Naive thymus-derived CD8-positive, alpha-beta T cell (primary cell): ENCODE data around the gene ADAM19. TPM values are rescaled to one million over a fixed set of nuclear protein-coding genes. Genes with fewer than 3 reads are reported as not detected.
"Not testable (repeated sequence)": the region's sequence is repeated elsewhere in the genome, so short reads cannot be mapped to it uniquely, and the experiment has no call there.

Experiments used
- ATAC-seq, 2 donors: fragments of 150-1000 bp; cut with Tn5 transposase in 1 of 2; sonication (Bioruptor Pico), chemical (Tn5 transposase) in 1 of 2; 1 replicate in 1 of 2; 2 replicates in 1 of 2; pipeline ENCODE4 v1.10.0; 2021; ENCODE audit warnings: mild to moderate bottlenecking in 2 of 2, moderate library complexity in 2 of 2
- POLR2A ChIA-PET: fragments of 350-600 bp; sonication (Branson Sonifier 250); formaldehyde crosslinking; loops from one replicate; lab custom pipeline; 2021; ENCODE audit warnings: antibody characterized with exemption; lab: Charles Lee
- DNase-seq, 10 donors: peaks; one replicate each; pipeline versions ENCODE4 v3.0.0 to v3.0.0-alpha.2; 2020 to 2022
- H3K27ac Mint-ChIP-seq, 10 donors: one replicate each; pipeline ENCODE4 v1.8.0; 2020 to 2022; ENCODE audit warnings: mild to moderate bottlenecking in 10 of 10, mixed read lengths in 10 of 10, moderate library complexity in 4 of 10, inconsistent platforms in 1 of 10
- H3K27me3 Mint-ChIP-seq, 5 donors: one replicate each; pipeline ENCODE4 v1.8.0; 2021 to 2022; ENCODE audit warnings: mixed read lengths in 5 of 5
- H3K36me3 Mint-ChIP-seq, 3 donors: one replicate each; pipeline ENCODE4 v1.8.0; 2020 to 2022; ENCODE audit warnings: mixed read lengths in 3 of 3, mild to moderate bottlenecking in 2 of 3, inconsistent platforms in 1 of 3
- H3K4me1 Mint-ChIP-seq, 4 donors: one replicate each; pipeline ENCODE4 v1.8.0; 2021 to 2022; ENCODE audit warnings: mixed read lengths in 4 of 4
- H3K4me3 Mint-ChIP-seq, 10 donors: one replicate each; pipeline ENCODE4 v1.8.0; 2020 to 2022; ENCODE audit warnings: mild to moderate bottlenecking in 10 of 10, mixed read lengths in 10 of 10, moderate library complexity in 6 of 10, inconsistent platforms in 1 of 10
- H3K9me3 Mint-ChIP-seq, 9 donors: one replicate each; pipeline ENCODE4 v1.8.0; 2020 to 2022; ENCODE audit warnings: mixed read lengths in 9 of 9, mild to moderate bottlenecking in 3 of 9, inconsistent platforms in 1 of 9, moderate library complexity in 1 of 9
- polyA plus RNA-seq, 3 donors: library from polyadenylated mRNA; unstranded; fragments of 300-500 nt; fragmentation: Illumina TruSeq; gene quantifications; one replicate each; pipeline ENCODE4 v1.2.3, GENCODE V29; 2021
- total RNA-seq, 8 experiments: library from RNA in 2 of 8; stranded (reverse) in 2 of 8; gene quantifications; one replicate each; pipeline ENCODE4 v1.2.3 and lab custom pipeline; 2021 to 2026

The ADAM19 gene
- total and polyA plus RNA-seq, 5 experiments from 2014 or later, result 0.08 to 3.6 (median 1.9) TPM; not detected in 1

DNA sequence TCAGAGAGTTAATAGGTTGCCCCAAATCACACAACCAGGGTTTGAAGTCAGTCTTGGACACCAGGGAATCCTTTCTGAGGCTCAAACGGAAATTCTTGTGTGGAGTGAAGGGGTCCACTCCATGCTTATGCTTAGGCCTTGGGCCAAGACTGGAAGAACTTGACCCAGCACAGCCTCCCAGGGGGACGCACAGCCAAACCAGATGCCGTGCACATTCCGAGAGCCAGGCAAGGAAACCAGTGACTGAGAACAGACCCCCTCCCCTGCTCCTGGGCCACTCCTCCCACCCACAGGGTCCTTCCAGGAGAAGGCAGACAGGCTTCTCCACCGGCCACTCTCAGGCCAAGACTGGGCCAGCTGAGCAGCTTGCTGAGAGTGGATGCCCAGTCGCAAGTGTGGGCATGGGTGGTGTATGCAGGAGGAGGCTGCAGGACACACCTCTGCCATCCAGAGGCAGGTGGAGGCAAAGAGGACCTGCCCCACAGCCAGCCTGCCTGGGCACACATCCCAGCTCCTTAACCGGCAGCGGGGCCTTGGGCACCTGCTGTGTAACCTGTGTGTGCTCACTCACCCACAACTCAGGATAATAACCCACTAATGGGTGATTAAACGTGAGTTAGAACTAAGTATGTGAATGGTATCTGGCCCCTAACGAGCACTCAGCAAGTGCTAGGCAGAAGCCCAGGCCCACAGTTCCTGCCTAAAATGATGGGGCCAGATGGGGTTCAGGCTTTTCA is 77.5 kb downstream of the ADAM19 start:
- peaks cover 0 to 33% (median 0%) of the 10 kb centered on the region in 4 donors for H3K4me1 Mint-ChIP-seq
- POLR2A ChIA-PET, result no interaction called here
- DNase-seq (no peak), ATAC-seq (no peak)
- no peaks in the 10 kb centered on the region for H3K9me3 Mint-ChIP-seq
- H3K4me3 Mint-ChIP-seq, result no peak overlapping the region
- no peak overlapping the region for H3K27ac Mint-ChIP-seq
- no peaks in the 10 kb centered on the region for H3K36me3 Mint-ChIP-seq
- no peaks in the 10 kb centered on the region for H3K27me3 Mint-ChIP-seq

DNA sequence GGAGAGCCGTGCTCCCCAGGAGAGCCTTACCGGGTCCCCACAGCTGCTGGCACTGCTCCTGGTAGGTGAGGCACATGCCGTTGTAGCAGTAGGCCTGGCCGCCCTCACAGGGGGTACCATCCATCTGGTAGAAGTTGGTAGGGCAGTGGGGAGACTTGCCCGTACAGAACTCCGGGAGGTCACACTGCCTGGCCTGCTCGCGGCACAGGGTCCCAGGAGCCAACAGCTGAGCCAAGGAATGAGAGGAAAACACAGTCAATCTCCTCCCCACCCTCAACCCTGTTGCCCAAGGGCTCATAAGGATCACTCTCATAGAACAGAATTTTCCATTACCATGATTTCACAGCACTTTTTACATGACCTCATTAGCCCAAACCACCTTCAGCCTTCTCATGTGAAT is 78.7 kb downstream of the ADAM19 start:
- Mint-ChIP-seq H3K36me3 (no peaks in the 10 kb centered on the region), H3K4me1 (peaks cover 0 to 21% (median 0%) of the 10 kb centered on the region in 4 donors), H3K27me3 (no peaks in the 10 kb centered on the region), H3K4me3 (no peak overlapping the region), H3K9me3 (no peaks in the 10 kb centered on the region), H3K27ac (peak overlapping the region in 1 of 10 donors; percentile 35)
- ATAC-seq (no peak), DNase-seq (no peak)
- POLR2A ChIA-PET, result no interaction called here

DNA sequence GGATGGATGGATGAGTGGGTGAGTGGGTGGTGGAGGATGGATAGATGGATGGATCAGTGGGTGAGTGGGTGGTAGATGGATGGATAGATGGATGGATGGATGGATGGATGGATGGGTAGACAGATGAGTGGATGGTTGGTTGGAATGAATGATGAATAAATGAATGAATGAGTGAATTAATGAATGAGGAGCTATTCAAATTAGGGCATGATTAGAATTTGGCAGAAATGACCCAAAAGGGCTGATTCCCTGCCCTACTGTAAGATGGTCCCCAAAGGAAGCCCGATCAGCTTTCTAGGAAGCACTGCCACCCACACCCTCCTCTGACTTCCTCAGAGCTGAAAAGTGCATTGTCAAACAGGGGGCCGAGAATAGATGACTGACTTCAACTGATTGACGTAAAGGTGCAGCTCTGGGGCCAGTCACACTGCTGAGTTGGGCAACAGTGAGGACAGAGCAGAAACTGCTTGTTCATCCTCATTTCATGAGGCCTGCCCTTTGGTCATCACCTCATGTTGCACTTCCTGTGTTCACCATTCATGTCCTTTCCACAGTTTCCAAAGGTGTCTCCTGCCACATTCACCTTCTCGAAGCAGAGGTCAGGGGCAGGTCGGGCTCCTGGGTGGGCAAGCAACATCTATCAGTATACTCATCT is 81.3 kb downstream of the ADAM19 start:
- POLR2A ChIA-PET, result no interaction called here
- H3K27me3 Mint-ChIP-seq, result no peaks in the 10 kb centered on the region
- no peaks in the 10 kb centered on the region for H3K9me3 Mint-ChIP-seq
- H3K4me3 Mint-ChIP-seq, result no peak overlapping the region
- peak overlapping the region in 1 of 10 donors; percentile 1 for H3K27ac Mint-ChIP-seq
- H3K36me3 Mint-ChIP-seq, result no peaks in the 10 kb centered on the region
- ATAC-seq (no peak), DNase-seq (no peak)
- peaks cover 0 to 3% (median 0%) of the 10 kb centered on the region in 4 donors for H3K4me1 Mint-ChIP-seq

DNA sequence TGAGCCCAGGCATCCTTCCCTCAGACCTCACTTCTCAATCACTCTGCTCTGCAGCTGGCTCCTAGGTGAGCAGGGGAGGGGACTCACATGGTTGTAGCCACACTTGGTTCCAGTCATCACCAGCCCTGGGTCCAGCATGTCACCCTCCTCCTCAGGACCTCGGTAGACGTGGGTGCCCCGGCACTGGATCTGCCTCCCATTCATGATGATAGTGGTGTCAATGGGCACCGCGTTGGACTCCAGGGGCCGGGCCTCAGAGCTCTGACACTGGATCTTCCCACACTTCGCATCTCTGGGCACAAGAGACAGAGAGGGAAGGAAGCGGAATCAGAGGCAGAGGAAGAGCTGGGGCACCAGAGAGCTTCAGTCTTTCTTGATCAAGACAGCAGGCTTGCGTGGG is 82.7 kb downstream of the ADAM19 start:
- no peaks in the 10 kb centered on the region for H3K36me3 Mint-ChIP-seq
- POLR2A ChIA-PET, result no interaction called here
- no peaks in the 10 kb centered on the region for H3K9me3 Mint-ChIP-seq
- no peak overlapping the region for H3K27ac Mint-ChIP-seq
- H3K4me3 Mint-ChIP-seq, result no peak overlapping the region
- H3K27me3 Mint-ChIP-seq, result no peaks in the 10 kb centered on the region
- ATAC-seq (no peak), DNase-seq (no peak)
- peaks cover 0 to 8% (median 0%) of the 10 kb centered on the region in 4 donors for H3K4me1 Mint-ChIP-seq

DNA sequence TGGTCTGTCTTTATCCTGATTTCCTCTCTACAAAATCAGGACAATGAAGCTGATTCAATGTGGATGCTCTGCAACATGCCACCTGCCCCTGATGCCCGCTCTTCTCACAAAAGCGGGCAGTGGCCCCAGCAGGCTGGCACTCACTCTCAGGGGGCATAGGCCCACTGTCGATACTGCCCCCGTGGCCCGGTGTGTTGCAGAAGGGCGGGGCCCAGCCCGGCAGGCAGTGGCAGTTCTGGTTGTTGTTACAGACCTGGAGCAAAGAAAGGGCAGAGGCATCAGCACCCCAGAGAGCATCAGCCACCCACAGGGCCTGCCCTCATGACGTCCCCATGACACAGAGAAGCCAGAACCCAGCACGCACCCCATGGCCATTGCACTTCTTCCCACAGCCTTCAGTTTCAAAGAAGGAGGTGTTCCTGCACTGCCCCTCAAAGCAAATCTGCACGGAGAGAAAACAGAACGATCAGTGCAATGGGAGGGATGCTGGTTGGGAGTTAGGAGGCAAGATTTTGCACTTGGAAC is 84.0 kb downstream of the ADAM19 start:
- no peak overlapping the region for H3K4me3 Mint-ChIP-seq
- H3K27ac Mint-ChIP-seq, result no peak overlapping the region
- H3K4me1 Mint-ChIP-seq, result peaks cover 5 to 21% (median 7%) of the 10 kb centered on the region in 4 donors

DNA sequence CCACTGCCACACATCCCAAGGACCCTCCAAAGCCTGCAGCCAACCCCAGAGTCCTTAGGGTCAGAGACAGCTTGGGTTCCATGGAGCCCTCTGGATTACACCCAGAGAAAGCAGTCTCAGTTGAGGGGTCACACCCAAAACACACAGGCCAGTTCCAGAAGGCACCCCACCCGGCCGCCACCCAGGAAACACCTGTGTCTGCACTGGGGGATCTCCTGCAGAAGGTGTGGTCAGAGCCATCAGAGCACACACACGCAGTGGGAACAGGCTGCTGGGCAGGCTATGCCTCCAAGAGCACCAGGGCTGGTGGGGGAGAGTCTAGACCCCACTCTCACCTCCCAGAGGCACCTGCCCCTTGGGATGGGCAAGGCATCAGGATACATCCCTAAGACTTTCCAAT is 88.2 kb downstream of the ADAM19 start:
- H3K27me3 Mint-ChIP-seq, result peaks cover 0 to 7% (median 1%) of the 10 kb centered on the region in 5 donors
- DNase-seq, result peak in 1 of 10 donors; percentile 18
- H3K27ac Mint-ChIP-seq, result peak overlapping the region in 2 of 10 donors; percentile 33 to 84
- ATAC-seq, result peak in 1 of 2 donors; percentile 52
- H3K4me1 Mint-ChIP-seq, result peaks cover 6 to 42% (median 9%) of the 10 kb centered on the region in 4 donors
- POLR2A ChIA-PET, result no interaction called here
- H3K9me3 Mint-ChIP-seq, result peaks cover 0 to 3% (median 0%) of the 10 kb centered on the region in 9 donors
- peaks cover 0 to 1% (median 0%) of the 10 kb centered on the region in 3 donors for H3K36me3 Mint-ChIP-seq
- H3K4me3 Mint-ChIP-seq, result no peak overlapping the region

More for the DNA sequence above, 84.0 kb downstream of the ADAM19 start:
- no peaks in the 10 kb centered on the region for H3K36me3 Mint-ChIP-seq
- POLR2A ChIA-PET, result no interaction called here
- no peaks in the 10 kb centered on the region for H3K9me3 Mint-ChIP-seq
- ATAC-seq (no peak), DNase-seq (no peak)
- H3K27me3 Mint-ChIP-seq, result peaks cover 0 to 4% (median 0%) of the 10 kb centered on the region in 5 donors

DNA sequence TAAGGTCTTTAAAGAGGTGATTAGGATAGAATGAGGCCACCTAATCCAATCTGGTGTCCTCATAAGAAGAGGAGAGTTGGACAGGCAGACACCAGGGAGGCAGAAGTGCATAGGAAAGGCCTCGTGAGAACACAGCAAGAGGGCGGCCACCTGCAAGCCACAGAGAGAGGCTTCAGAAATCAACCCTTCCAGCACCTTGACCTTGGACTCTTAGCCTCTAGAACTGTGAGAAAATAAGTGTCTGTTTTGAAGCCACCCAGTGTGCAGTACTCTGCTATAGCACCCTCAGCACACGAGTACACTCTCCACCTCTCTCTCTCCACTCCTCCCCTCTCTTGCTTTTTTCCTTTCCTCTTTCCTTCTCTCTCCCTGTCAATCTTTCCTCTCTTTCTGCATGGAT is 88.7 kb downstream of the ADAM19 start:
- peaks cover 6 to 44% (median 9%) of the 10 kb centered on the region in 4 donors for H3K4me1 Mint-ChIP-seq
- peak overlapping the region in 1 of 10 donors; percentile 11 for H3K4me3 Mint-ChIP-seq
- ATAC-seq (no peak), DNase-seq (no peak)
- H3K9me3 Mint-ChIP-seq, result peaks cover 0 to 4% (median 0%) of the 10 kb centered on the region in 9 donors
- POLR2A ChIA-PET, result no interaction called here
- H3K36me3 Mint-ChIP-seq, result peaks cover 0 to 1% (median 0%) of the 10 kb centered on the region in 3 donors
- H3K27ac Mint-ChIP-seq, result peak overlapping the region in 2 of 10 donors; percentile 33 to 84
- peaks cover 0 to 7% (median 1%) of the 10 kb centered on the region in 5 donors for H3K27me3 Mint-ChIP-seq

DNA sequence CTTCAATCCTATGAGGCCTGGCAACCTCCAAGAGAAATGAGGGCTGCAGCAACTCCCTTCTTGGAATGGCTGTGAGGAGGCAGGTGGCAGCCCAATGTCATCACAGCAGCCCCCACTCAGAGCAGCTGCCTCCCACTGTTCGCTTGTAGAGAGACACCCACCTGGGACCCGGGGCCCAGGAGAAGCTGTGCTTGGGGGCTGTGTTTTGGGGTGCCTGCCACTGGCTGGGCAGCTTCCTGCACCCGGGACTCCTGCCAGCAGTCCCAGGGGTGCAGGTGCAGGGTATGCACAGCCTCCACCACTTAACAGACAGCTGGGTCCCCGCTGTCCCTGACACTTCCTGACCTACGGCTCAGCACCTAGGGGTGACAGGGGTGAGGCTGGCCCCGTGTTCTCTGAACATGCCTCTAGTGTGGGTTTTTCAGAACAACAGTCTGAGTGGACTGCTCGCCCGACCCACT is 89.3 kb downstream of the ADAM19 start:
- Mint-ChIP-seq H3K9me3 (peaks cover 0 to 4% (median 0%) of the 10 kb centered on the region in 9 donors), H3K4me1 (peaks cover 6 to 47% (median 9%) of the 10 kb centered on the region in 4 donors), H3K27ac (peak overlapping the region in 2 of 10 donors; percentile 37 to 84), H3K27me3 (peaks cover 0 to 7% (median 1%) of the 10 kb centered on the region in 5 donors), H3K36me3 (peaks cover 0 to 1% (median 0%) of the 10 kb centered on the region in 3 donors), H3K4me3 (no peak overlapping the region)
- DNase-seq (no peak), ATAC-seq (no peak)
- POLR2A ChIA-PET, result interaction anchor here (0.6 kb wide), 2 partner anchors 10 to 69 kb away, joined by 3 to 4 read pairs; no protein-coding TSS in a partner anchor

DNA sequence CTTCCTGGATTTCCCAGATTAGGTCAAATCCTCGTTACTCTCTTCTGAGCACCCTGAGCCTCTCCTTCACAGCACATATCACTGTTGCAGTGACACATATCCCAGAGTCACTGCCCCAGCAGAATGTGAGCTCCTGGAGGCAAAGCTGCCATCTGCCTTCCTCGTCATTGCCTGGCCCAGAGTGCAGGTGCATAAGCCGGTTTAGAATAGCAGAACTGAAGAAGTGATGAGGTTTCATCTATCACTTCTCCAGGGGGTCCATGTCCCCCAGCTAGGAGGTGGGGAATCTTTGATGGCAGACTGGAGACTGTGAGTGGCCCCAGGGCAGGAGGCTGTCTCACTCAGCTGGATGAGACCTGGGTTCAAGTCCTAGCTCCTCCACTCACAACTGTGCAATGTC is 89.8 kb downstream of the ADAM19 start:
- H3K4me1 Mint-ChIP-seq, result peaks cover 6 to 51% (median 9%) of the 10 kb centered on the region in 4 donors
- peaks cover 0 to 7% (median 1%) of the 10 kb centered on the region in 5 donors for H3K27me3 Mint-ChIP-seq
- ATAC-seq, result no peak
- H3K36me3 Mint-ChIP-seq, result peaks cover 0 to 1% (median 0%) of the 10 kb centered on the region in 3 donors
- peak overlapping the region in 1 of 10 donors; percentile 37 for H3K4me3 Mint-ChIP-seq
- H3K9me3 Mint-ChIP-seq, result peaks cover 0 to 4% (median 0%) of the 10 kb centered on the region in 9 donors
- H3K27ac Mint-ChIP-seq, result peak overlapping the region in 5 of 10 donors; percentile 1 to 89 (median 15)
- POLR2A ChIA-PET, result interaction anchor here (0.6 kb wide), 2 partner anchors 10 to 70 kb away, joined by 3 to 4 read pairs; no protein-coding TSS in a partner anchor
- DNase-seq, result no peak

DNA sequence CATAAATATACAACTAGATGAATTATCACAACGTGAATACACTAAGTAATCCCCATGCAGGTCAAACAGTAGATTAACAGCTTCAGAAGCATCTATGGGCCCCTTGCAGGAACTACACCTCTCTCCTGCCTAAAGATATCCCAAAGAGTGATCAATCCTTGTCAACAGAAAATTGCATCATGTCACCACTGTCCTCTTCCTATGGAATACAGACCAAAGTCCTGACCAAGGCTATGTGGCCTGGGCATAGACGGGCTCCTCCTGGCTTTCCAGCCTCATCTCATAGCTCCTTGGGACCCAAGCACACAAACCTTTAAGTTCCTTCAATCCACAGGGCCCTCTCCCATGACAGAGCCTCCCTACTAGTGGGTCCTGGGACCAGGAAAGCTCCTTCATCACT is 90.2 kb downstream of the ADAM19 start:
- Mint-ChIP-seq H3K4me1 (peaks cover 6 to 51% (median 9%) of the 10 kb centered on the region in 4 donors), H3K9me3 (peaks cover 0 to 4% (median 0%) of the 10 kb centered on the region in 9 donors), H3K36me3 (peaks cover 0 to 1% (median 0%) of the 10 kb centered on the region in 3 donors), H3K4me3 (no peak overlapping the region), H3K27me3 (peaks cover 0 to 7% (median 1%) of the 10 kb centered on the region in 5 donors), H3K27ac (peak overlapping the region in 2 of 10 donors; percentile 2 to 89)
- ATAC-seq (no peak), DNase-seq (no peak)
- POLR2A ChIA-PET, result interaction anchor here (0.6 kb wide), 1 partner anchor 70 kb away, joined by 3 read pairs; no protein-coding TSS in a partner anchor

DNA sequence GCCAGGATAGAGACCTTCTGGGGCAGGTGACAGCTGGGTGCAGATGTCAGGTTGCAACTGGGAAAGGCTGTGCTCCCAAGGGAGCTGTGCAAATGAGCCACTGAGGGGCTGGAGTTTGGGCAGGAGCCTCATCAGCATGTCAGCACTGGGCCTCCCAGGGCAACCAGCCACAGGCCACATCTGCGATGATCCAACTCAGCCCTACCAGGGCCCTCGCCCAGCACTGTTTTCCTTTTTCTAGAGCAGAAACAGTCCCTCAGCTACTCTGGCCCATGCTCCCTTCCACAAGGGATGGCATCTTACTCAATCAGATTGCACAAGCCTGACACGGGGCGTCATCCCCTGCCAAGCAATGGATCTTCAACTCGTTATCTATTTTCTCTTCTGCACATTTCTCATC is 90.8 kb downstream of the ADAM19 start:
- H3K27me3 Mint-ChIP-seq, result peaks cover 0 to 9% (median 1%) of the 10 kb centered on the region in 5 donors
- peaks cover 0 to 1% (median 0%) of the 10 kb centered on the region in 3 donors for H3K36me3 Mint-ChIP-seq
- DNase-seq (no peak), ATAC-seq (no peak)
- peak overlapping the region in 1 of 10 donors; percentile 24 for H3K27ac Mint-ChIP-seq
- peaks cover 7 to 55% (median 9%) of the 10 kb centered on the region in 4 donors for H3K4me1 Mint-ChIP-seq
- POLR2A ChIA-PET, result no interaction called here
- H3K4me3 Mint-ChIP-seq, result no peak overlapping the region
- peaks cover 0 to 4% (median 0%) of the 10 kb centered on the region in 9 donors for H3K9me3 Mint-ChIP-seq

DNA sequence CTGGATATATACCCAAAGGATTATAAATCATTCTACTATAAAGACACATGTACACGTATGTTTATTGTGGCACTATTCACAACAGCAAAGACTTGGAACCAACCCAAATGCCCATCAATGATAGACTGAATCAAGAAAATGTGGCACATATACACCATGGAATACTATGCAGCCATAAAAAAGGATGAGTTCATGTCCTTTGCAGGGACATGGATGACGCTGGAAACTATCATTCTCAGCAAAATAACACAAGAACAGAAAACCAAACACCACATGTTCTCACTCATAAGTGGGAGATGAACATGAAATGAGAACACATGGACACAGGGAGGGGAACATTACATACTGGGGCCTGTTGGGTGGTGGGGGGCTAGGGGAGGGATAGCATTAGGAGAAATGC is 92.9 kb downstream of the ADAM19 start:
- H3K36me3 Mint-ChIP-seq, result not testable (repeated sequence)
- peak overlapping the region in 2 of 10 donors; percentile 6 to 26 for H3K27ac Mint-ChIP-seq

More for the DNA sequence above, 92.9 kb downstream of the ADAM19 start:
- Mint-ChIP-seq H3K27me3 (peaks cover 0 to 10% (median 1%) of the 10 kb centered on the region in 5 donors), H3K4me1 (peaks cover 7 to 65% (median 9%) of the 10 kb centered on the region in 4 donors)
- ATAC-seq, H3K9me3 Mint-ChIP-seq, DNase-seq, POLR2A ChIA-PET, H3K4me3 Mint-ChIP-seq: not testable (repeated sequence)
